ENCODE data around the gene CD164L2.
"Not testable (repeated sequence)": the region's sequence is repeated elsewhere in the genome, so short reads cannot be mapped to it uniquely, and the experiment has no call there.

The CD164L2 gene

DNA sequence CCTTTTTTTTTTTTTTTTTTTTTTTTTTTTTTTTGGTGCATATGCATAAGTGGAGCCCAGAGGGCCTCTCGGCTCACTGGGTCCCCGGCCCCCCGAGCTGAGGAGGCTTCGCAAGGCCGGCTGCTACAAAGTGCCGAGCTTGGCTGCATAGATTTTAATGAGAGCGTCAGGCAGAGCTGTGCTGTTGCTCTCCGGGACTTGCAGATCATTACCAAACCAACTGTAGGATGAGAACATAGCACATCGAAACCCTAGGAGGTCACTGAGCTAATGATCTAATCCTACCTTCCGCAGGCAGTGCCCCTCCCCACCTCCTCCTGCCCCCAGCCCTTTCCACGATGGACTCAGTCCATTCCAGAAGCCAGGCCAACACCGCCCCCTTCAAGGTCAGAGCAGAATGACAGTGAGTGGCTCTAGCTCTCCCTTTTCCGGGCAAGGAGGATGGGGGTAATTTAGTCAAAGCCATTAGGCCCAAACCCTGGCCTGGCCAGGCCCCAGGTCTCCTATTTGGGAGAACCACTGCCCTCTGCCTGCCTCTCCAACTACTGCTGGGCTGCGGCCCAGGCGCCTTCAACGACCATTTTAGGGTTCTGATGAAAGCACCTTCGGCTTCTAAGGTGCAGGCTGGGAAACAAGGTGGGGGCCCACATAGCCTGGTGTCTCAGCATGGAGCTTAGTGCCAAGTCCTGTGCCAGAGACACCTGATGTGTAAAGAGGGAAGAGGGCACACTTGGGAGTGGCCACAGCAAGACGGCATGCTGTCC, 22.6 kb upstream of the CD164L2 start:
- not testable (repeated sequence) for DNase-seq (ENCODE audit: extremely low read depth in 1 of 2, low read depth in 1 of 2)

GRCh38 chr1:27405074-27405473, 21.9 kb upstream of the CD164L2 start:
- DNase-seq (ENCODE audit: extremely low read depth in 1 of 2, low read depth in 1 of 2): no peak

DNA sequence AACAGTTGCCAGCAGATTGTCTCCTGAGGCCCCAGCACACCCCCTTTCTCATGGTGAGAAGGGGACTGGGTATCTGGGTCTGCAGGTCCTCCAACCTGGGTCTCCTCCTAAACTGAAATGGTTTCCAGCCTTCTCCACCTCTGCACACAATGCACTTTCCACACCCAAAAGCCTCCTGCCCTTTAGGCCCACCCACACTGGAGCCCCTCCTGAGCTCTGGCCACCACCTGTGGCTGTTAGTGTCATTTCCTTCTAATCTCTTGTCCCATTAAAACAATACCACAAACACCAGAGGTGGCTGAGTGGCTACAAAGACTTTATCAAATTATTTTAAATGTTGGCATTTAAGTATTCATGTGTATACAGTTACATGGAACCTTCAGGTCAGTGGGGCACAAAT, 20.8 kb upstream of the CD164L2 start:
- no peak for DNase-seq (ENCODE audit: extremely low read depth in 1 of 2, low read depth in 1 of 2)

GRCh38 chr1:27403065-27403726, 20.1 kb upstream of the CD164L2 start:
- no peak for DNase-seq (ENCODE audit: extremely low read depth in 1 of 2, low read depth in 1 of 2)

DNA sequence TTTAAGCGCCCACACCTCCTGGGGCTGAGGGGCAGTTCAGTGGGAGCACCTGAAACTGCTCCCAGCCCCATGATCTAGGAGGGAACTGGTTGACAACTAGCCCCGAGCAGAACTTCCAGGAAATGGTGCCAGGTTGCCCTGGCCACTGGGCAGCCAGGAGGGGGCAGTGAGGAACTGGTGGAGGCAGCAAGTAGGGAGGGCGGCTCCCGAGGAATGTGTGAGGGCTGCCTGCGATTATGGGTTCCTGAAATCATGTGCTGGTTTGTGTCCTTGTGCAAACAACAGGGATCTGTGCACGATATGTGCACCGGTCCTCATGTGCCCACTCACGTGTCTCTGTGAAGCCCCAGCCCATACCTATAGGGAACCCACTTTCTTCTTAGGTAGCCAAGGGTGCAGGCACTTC, 19.2 kb upstream of the CD164L2 start:
- no peak for DNase-seq (ENCODE audit: extremely low read depth in 1 of 2, low read depth in 1 of 2)

GRCh38 chr1:27400963-27401341, 17.8 kb upstream of the CD164L2 start:
- no peak for DNase-seq (ENCODE audit: extremely low read depth in 1 of 2, low read depth in 1 of 2)

DNA sequence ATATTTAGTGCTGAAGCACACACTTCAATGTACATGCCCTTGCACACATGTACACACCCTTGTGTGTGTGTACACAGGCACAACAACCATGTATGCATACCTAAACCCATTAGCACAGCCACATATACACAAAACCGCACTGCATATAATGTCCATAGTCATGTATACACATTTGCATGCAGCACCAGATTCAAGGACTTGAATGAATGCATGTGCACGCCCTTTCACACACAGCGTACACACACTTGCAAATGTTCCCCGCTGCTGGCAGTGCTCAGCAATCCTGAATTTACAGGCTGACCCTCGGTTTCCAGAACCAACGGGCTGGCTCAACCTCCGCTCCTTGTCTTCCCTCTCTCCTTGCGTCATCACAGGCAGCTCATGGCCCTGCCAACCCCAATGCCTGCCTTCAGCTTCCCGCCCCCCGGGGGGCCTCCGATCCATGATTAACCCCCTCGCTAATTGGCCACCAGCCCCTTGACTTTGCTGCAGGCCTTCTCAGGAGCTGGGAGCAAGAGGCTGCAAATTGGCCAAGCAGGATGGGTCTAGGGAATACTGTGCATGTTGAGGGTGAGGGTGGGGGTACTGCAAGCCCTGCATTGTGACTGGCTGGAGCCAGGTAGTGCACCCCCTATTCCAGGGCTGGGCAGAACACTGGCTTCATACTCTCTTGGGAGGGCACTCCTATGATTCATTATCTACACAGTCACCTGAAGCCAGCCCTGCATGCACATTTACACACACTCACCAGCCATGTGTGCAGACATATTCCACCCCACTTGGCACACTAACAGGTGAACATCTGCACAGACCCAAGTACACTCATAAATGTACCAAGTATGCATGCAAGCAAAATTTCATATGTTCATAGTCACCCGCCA, 17.2 kb upstream of the CD164L2 start:
- DNase-seq (ENCODE audit: extremely low read depth in 1 of 2, low read depth in 1 of 2): no peak

GRCh38 chr1:27399251-27400025, 16.3 kb upstream of the CD164L2 start:
- no peak for DNase-seq (ENCODE audit: extremely low read depth in 1 of 2, low read depth in 1 of 2)

DNA sequence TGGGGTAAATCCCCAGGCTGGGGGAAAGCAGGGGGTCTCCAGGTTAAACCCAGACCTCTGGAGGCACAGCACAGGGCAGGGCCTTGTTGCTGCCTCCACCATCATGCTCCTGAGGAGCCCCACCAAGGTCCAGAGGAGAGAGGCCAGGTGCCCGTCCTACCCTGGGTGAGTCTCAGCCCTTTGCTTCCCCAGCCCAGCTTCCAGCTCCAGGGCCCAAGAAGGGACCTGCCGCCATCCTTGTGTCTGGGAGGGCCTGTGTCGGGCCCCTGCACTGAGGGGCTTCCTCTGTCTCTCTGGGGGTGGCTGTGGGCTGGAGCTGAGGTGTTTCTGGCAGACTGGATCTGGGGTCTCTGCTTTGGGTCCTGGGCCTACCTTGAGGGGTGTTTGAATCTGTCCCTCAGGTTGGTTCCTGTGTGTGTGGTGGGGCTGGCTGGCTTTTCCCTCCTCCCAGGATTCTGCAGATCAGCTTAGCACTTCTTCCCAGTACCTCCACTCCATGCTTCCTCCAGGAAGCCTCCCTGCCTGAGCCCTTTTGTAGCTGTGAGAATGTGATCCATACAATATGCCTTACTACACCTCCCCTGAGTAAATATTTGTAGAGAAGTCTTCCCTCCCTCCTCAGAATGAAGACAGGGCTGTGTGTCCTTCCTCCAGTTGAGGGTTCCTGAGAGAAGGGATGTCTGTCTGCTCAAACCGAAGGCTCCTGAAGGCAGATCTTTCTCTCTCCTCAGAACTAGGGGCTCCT, 15.4 kb upstream of the CD164L2 start:
- DNase-seq (ENCODE audit: extremely low read depth in 1 of 2, low read depth in 1 of 2): no peak

GRCh38 chr1:27397749-27398148, 14.6 kb upstream of the CD164L2 start:
- no peak for DNase-seq (ENCODE audit: extremely low read depth in 1 of 2, low read depth in 1 of 2)

DNA sequence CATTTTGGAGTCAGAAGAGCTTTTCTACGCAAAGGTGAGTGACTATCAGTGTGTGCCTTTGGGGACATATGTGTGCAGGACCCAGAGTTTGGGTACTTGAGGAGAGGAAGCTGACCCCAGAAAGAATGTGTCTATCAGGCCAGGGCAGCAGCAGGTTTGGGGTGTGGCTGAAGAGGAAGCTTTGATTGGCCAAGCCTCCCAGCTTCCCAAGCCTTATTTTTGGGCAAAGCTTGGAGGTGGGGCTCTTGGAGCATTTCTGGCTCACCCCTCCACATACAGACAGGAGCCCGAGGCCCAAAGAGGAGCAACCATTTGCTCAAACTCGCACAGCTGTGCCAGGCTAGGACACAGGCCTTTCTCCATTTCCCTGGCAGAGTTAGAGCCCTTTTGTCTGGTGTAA, 14.0 kb upstream of the CD164L2 start:
- no peak for DNase-seq (ENCODE audit: extremely low read depth in 1 of 2, low read depth in 1 of 2)

DNA sequence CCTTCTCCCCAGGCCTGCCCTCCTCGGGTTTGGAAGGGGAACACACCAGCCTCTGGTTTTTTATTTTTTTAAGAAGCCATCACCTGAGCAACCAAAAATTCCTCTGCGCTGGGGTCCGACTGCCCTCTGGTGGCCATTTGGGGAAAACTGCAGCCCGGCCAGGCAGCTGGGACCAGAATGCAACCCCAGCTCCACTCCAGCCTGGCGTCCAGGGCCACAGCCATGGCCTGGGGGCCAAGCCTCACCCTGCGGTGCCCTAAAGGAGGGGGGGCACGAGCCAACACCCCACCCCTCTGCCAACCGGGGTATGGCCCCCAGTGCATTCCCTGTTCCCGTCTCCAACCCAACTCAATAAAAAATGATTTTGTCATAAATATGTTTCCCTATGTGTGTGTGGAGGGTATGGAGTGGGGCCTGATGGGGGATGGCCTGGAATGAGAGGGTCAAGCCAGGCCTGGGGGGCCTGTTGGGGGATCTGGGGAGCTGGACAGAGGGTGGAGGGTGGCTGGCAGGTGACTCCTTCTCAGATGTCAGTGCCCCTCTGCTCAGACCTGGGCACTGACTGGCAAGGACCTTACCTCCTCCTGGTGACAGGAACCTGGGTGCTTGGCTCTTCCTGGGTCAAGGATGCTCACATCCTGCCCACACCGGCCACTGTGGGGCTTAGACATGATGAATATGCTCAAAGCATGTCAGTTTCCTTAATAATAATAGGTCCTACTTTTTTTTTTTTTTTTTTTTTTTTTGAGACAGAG, 12.5 kb upstream of the CD164L2 start:
- DNase-seq (ENCODE audit: extremely low read depth in 1 of 2, low read depth in 1 of 2): peak; percentile 60 to 64

DNA sequence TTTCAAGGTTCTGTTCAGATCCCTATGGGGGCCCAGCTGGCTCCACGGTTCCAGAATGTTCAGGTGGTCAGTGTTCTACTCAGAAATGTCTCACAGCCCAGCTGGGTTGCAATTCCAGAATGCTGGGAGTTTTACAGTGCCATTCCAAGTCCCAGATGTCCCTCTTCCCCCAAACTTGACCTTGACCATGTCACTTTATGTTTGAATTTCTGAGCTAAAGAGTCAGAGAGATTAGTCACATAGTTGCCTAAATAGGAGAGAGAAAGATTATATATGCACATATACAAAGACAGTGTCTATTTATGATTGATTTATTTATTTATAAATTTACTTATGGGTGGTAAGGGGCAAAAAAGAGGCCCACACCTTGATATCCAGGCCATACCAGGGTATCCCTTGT, 11.8 kb upstream of the CD164L2 start:
- DNase-seq (ENCODE audit: extremely low read depth in 1 of 2, low read depth in 1 of 2): no peak

DNA sequence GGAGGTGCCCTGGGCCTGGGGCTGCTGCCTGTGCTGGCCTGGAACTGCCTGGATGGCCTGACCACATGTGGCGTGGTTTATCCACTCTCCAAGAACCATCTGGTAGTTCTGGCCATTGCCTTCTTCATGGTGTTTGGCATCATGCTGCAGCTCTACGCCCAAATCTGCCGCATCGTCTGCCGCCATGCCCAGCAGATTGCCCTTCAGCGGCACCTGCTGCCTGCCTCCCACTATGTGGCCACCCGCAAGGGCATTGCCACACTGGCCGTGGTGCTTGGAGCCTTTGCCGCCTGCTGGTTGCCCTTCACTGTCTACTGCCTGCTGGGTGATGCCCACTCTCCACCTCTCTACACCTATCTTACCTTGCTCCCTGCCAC, 11.1 kb upstream of the CD164L2 start:
- no peak for DNase-seq (ENCODE audit: extremely low read depth in 1 of 2, low read depth in 1 of 2)

DNA sequence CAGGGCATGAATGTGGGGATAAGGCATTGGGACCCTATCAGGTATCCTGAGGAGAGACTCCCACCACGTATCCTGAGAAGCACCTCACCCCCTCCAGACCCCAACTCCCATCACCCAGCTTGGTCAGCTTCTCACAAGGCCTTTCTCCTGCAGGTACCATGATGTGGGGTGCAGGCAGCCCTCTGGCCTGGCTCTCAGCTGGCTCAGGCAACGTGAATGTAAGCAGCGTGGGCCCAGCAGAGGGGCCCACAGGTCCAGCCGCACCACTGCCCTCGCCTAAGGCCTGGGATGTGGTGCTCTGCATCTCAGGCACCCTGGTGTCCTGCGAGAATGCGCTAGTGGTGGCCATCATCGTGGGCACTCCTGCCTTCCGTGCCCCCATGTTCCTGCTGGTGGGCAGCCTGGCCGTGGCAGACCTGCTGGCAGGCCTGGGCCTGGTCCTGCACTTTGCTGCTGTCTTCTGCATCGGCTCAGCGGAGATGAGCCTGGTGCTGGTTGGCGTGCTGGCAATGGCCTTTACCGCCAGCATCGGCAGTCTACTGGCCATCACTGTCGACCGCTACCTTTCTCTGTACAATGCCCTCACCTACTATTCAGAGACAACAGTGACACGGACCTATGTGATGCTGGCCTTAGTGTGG, 10.6 kb upstream of the CD164L2 start:
- DNase-seq (ENCODE audit: extremely low read depth in 1 of 2, low read depth in 1 of 2): no peak

GRCh38 chr1:27392778-27393635, 9.9 kb upstream of the CD164L2 start:
- no peak for DNase-seq (ENCODE audit: extremely low read depth in 1 of 2, low read depth in 1 of 2)

- DNase-seq (ENCODE audit: extremely low read depth in 1 of 2, low read depth in 1 of 2): peak; percentile 80 to 86
These were observed 9.1 kb upstream of the CD164L2 start, which contains the start of gene GPR3 for GRCh38 chr1:27392096-27392777. Gene GPR3, plus strand, starts transcription at chr1:27392622. Its CDS starts 1,177 bp downstream, at chr1:27393799.

Measured in activated CD8-positive, alpha-beta memory T cell treated with anti-CD3 and anti-CD28 coated beads for 1 hour (primary cell).